GM21381 (cell line): ENCODE data around the gene CSNK2A3.
"Not testable (repeated sequence)": the region's sequence is repeated elsewhere in the genome, so short reads cannot be mapped to it uniquely, and the experiment has no call there.

Experiments used
- ATAC-seq: cut with Tn5 transposase; IDR thresholded peaks from one replicate; pipeline ENCODE4 v1.9.1; 2021; ENCODE audit warnings: mild to moderate bottlenecking, moderate library complexity; ENCODE audit not compliant: unreplicated experiment

Gene CSNK2A3

DNA sequence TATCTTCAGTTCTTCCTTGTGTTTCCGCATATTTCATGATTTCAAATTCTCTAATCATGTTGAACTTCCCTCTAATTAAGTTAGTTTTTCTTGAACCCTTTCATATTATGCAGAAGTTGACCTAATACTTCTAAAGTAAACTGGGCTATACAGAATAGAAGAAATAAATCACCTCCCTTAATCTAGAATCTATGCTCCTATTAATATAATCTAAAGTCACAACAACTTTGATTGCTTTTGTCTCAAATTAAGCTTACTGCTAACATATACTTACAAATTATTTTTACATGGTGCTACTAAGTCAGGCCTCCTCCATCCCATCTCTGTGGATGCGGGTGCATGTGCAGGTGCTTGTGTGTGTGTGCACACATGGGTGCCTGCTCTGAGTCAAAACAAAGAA lies 27.3 kb upstream of the CSNK2A3 start:
- no peak for ATAC-seq

DNA sequence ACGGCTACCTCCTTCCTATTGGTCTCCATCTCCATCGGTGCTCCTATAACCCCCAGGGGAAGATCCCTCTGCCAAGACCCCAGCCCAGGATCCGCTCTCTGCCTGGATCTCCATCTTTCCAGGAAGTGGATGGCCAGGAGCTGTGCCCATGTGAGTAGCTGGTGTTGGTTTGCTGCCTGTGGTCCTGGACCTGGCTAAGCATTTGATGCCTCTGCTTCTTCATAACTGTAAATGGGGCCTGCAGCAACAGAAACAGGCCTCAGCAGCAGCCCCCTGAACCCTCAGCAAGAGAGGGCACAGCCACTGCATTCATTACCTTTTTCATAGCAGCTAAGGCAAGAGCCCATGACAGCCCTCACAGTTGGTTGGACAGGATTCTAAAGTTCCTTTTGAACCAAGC lies 26.6 kb upstream of the CSNK2A3 start:
- ATAC-seq, result no peak

DNA sequence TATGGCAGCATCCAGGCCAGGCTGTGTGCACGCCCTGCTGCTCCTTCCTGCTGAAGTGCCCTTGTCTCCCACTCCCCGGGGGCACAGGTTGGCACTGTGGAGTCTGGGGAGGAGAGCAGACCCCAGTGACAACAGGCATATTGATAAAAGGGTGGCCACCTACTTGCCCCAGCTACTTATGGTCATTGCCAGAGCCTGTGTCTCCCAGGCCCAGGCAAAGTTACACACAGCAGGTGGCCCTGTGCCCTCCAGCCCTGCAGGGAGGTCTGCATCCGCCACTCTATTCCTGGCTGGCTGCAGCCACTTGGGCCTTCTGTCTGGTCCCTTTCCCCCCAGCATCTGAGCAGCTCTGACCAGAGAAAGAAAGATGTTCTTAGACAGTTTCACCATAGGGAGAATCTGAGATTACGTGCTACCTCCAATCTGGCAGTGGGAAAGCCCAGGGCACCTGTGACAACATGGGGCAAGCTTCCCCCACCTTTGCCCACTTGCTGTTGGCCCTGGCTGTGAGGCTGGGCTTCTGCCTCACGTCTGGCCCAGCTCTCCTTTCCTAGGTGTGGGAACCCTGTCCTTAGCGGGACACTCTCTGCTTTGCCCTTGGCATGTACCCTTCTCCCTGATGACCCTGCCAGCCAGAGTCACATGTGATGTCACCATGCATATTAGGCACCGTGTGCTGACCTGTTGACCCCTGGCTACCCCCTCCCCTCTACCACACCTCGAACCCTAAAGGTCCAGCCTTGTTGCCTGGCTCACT lies 25.3 kb upstream of the CSNK2A3 start:
- no peak for ATAC-seq

DNA sequence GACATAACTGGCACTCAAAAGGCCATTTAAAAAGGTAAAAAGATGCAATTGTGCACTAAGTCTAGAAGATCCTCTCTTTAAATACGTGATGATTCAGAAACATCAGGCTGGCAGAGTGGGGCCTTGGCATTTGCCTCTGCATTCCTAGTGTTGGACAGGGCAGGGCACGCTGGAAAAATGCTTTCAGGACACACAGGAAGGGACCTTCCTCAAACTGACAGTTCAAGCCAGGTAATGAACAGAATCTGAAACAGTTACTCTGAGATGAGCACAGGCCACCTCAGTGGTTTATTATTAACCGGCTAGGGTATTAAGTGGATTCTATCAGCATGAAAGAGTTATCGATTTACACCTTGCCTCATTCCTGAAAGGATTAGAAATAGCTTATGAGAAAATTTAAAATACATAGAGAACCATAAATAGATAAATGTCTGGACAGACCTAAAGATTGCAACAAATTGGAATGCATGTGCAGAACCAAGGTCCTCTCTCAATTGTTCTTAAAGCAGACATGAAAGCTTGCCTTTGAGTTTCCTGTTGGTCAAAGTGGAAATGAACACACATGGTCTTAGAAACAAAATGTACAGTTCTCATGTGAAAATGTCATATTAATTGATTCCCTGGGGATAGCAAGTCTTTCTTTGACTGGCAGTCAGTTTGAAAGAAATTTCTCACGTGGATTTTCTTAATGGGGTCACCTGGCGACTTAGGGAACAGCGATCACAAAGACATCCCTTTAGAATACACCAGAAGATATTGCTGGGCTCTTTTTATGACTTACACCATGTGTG lies 21.5 kb upstream of the CSNK2A3 start:
- no peak for ATAC-seq

DNA sequence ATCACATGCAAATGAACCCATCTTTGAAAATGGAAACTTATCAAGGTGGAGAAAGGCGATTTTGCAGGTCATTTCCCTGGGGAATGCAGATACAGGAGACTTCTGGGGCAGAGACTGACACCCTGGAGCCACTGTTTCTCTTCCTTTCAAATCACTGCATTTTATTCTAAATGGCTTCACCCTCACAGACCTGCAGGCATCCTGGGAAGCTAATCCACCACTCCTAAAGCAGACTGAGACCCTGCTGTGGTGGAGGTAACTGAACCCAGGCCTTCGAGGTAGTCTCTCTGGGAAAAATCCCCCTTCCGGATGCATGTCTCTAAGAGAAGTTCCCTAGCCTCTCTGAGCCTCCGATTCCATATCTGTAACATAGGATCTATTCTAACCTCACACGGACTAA lies 20.9 kb upstream of the CSNK2A3 start:
- ATAC-seq, result no peak

DNA sequence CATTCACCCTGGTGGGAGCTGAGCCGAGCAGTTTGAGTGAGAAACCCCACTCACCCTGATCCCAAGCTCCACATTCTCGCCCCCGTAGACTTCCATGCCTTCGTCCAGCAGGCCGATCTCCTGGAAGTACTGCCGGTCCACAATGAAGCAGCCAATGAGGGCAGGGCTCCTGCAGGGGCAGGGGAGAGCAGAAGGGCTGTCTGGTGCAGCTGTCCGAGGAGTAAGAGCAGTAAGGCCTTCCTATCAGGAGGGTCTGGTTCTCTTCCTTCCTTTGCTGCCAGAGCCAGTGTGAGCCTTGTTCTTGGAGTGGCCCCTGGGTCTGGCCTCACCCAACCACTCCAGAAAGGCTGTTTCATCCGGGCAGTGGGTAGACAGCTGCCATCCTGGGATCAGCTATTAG lies 19.4 kb upstream of the CSNK2A3 start:
- ATAC-seq, result no peak

DNA sequence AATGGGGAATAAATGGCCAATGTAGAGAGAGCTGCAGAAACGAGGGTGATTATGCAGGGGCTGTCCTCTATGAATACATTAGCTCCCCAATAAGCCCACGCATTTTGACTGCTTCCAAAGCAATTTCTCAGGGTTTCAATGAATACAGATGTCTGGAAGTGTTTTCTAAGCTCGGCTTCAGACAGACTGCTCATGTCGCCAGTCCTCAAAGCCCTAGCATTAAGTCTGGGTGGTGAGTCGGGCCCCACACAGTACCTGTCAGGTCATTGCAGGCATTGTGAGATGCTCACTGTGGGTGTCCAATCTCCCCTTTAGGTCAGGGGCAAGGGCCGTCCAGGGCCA lies 17.9 kb upstream of the CSNK2A3 start:
- ATAC-seq, result no peak

DNA sequence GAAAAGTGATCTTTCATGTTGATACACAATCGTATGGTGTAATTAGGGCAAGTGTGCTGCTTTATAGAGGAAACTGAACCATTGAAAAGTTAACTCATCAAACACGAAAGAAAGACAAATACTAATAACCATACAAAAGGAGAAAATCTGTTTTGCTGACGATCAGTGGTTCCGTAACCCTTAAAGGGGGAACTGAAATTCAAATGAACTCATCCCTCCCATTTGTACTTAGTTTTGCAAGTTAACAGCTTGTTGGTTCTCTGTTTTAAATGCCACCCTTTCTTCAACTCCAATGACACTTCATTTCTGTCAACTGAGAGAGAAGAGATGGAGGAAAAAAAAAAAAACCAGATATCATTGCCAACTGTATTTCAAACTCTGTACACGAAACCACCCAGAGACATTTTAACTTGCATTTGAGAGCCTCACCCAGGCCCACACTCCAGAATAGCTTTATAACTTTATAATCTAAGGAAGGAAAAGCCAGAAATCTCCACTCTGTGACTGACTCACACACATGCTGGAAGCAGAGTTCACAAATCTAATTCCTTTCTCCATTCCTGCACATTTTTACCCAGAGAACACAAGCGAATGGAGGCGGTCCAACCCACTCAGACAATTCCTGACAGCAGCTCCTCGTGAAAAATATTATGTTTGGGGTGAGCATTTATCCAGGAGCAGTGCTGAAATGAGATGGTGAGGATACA lies 17.4 kb upstream of the CSNK2A3 start:
- ATAC-seq, result no peak

DNA sequence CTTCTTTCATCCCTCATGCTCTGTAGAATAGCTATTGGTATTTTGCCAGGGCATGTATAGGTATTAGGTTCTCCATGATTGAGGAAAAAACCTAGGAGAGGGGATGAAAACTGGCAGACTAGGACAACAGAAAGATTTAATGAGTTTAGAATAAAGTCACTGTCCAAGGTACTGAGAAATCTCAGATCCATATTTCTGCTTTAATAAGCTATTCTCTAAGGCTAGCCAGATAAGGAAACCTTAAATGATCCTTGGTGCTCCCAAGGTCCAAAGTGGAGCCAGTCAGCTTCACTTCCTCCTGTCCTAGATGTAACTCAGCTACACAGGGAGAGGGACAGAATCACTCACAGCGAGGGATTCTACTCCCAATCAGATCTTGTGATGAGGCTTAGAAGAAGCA lies 13.7 kb upstream of the CSNK2A3 start:
- ATAC-seq, result no peak

DNA sequence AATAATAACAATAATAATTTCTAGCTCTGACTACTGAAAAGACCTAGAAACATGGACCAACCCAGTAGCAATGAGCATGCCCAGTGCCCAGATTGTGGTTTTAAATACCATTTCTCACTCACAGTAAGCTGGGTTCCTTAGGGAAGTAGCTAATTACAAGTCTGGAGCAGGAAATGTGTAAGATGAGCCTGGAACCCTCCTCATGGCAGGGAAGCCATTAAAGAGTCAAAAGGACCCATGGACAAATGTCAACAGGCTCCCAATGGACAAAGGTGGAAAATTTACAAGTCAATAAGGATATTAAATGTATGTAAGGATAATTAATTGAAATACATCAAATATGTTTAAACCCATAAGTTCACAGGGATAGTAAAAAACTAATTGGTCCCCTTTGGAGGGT lies 10.6 kb upstream of the CSNK2A3 start:
- no peak for ATAC-seq

DNA sequence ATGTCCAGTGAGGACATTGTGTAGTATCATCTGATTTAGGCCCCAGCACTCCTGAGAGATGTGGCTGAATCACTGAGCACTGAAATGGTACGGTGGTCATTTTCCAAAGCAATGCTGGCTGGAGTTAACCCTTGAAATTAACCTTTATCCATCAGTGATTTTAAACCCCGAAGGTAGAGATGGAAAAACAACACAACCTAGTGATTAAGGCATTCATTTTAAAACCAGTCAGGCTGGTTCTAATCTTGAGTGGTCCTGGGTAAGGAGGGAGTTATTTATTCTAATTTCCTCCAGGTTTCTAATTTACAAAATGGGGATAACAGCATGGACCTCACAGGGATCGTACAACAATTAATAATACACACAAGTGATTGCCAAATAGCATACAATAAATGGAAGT lies 6.6 kb upstream of the CSNK2A3 start:
- ATAC-seq, result no peak

DNA sequence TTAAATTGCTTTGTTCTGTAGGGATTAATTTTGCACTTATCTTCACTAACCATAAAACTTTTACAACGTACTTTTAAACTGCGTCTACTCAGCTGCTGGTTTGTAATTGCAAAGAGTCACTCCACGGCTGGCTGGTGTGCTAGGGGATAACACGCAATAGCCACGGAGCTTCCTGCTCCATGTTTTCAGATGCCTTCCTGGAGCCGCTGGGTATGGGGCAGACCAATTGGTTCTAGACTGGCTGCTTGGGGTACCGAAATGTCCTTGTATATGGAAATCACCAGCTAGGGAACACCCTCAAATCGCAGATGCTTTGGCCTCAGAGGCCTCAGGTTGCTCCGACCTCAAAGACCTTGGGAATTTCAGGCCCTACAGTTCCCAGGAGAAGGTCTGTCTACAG lies 3.8 kb upstream of the CSNK2A3 start:
- no peak for ATAC-seq

DNA sequence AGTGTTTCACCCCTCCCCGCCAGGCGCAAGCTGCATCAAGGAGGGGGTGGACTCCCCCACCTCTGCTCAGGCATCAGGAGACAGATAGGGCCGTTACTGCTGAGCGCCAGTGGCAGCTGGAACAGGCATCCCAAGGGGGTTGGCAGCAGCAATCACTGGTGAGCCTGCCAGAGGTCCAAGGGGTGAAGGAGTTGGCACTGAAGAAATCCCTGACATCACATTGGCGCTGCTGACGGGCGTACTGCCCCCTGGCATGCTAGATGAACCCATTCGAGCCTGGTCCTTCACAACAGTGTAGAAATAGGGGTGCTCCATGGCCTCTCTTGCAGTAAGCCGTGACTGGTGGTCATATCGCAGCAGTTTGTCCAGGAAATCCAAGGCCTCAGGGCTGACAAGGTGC lies 1.2 kb downstream of the CSNK2A3 start:
- ATAC-seq, result not testable (repeated sequence)

DNA sequence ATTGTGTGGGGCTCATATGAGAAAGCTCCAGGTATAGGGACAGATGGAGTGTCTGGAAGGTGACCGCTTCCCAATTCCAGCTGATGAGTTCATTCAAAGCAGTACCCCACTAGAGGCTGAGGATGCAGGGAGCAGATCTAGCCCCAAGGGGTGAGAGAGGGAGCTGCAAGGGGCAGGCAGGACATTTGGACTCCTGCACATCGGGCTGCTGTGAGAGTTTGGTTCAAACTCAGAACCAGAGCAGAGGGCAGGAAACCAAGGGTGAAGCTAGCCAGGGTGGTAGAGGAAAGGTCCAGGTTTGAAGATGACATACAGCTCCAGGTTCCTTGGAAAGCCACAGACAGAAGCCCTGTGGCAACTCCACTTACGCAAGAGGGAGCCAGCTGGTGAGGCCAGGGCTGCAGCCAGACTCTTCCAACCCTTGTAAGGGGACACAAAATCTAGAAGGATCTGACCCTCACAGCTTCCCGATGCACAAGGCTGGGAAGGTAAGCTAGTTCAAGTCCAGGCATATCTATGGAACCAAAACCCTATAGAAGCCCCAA lies 1.9 kb downstream of the CSNK2A3 start:
- no peak for ATAC-seq

DNA sequence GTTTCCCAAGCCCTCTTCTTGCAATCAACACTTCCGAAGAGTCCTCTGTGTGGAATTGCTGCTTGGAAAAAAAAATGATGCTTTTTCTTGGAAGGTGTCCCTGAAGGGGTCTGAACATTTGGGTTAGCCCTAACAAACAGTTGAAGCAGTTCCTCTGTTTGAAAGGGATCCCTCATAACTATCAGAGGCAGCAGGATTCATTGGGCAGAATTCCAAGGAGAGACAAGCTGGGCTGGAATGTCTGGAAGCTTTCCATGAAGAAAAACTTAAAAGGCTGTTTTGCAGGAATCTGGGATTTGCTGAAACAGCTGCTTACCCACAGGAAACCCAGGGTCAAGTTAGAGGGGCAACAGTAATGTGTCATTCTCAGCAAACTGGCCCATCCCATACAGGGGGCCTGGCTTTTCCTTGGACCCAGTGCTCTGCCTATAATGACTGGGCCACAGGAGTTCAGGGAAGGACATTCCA lies 3.1 kb downstream of the CSNK2A3 start:
- ATAC-seq, result no peak

DNA sequence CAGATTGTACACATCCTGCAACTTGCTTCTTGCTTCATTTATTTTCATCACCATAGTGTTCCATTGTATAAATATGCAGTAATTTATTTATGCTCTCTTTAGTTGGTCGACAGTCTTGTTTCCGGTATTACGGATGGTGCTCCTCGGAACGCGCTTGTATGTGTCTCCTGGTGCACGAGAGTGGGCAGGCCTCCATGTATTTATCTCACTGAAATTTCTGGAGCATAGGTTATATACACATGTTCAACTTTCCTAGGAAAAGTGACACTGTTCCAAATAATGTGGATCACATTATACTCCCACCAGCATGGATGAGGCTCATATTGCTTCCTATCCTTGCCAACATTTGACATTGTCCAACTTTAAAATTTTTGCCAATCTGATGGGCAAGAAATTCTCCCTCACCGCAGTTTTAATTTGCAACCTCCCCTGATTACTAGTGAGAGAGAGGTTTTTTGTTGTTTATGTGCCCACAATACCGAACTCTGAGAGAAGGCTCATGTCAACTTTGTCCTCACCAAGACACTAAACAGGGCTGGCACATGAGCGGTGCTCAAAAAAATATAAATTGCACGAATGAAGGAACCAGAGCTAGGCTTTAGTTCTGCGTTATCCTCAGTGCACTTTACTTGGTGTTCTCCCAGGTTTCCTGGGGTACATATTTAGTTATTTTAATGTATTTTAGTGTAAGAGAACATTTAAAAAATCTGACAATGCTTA lies 3.8 kb downstream of the CSNK2A3 start:
- no peak for ATAC-seq

DNA sequence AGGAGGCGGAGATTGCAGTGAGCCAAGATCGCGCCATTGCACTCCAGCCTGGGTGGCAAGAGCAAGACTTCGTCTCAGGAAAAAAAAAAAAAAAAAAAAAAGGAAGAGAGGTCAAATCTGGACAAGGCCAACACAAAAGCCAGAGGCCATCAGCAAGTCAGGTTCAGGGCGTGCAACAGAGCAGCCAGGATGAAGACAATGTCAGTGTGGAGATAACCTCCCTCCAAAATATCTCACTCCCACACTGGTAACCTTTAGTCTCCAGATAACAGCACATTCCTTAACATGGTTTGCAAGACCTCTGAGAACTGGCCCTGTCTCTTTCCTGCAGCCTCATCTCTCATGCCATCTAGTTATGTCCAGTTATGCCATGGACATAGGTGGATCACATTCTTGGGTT lies 4.7 kb downstream of the CSNK2A3 start:
- ATAC-seq, result no peak

DNA sequence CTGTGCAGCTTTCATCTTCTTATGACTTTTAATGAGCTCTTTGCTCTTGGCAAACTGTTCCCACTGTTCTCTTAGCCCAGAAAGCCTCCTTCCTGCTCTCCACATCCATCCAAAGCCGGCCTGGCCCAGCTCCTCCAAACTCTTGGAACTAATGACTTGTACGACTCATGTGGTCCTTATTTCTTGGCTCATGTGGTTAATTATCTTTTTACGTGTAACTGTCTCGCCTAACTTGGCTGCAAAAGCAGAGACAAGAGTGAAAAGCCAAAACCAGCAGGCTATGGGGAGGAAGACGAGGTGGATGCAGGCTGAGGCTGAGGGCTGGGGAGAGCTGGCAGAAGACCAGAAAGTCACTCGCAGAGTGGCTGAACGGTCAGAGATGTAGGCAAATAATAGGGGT lies 5.5 kb downstream of the CSNK2A3 start:
- ATAC-seq, result no peak

DNA sequence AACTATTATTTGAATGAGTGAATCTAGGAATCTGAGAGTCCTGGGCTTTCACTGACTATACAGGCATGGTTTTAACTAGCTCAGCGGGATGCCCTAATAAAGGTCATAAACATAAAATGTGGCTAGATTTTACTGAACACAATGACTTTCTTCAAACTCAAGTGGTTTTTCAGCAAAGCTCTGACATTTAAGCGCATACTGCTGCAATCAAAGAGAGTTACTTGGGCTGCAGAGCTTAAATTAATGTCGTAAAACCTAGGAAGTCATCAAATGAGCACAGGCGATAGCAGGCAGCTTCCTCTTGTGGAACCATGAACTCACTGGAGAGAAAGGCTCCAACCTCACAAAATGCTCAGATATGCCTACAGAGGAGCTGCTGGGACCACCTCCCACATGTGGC lies 6.7 kb downstream of the CSNK2A3 start:
- ATAC-seq, result no peak

DNA sequence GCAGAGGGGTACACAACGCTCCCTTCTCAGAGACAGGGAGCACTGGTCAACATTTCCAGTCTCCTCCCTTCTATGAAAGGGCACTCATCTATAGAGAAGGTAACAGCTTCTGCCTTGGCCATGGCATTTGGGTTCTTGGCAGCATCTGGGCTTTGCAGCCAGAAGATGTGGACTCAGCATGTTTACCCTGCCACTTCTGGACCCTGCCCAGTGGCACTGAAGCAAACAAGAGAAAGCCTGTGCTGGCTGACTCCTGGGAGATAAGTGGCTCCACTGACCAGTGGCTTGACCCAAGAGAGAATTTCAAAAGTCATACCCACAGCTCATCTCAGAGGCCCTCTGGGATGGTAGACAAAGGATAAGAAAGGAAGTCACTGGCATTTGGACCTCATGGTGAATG lies 8.0 kb downstream of the CSNK2A3 start:
- no peak for ATAC-seq

DNA sequence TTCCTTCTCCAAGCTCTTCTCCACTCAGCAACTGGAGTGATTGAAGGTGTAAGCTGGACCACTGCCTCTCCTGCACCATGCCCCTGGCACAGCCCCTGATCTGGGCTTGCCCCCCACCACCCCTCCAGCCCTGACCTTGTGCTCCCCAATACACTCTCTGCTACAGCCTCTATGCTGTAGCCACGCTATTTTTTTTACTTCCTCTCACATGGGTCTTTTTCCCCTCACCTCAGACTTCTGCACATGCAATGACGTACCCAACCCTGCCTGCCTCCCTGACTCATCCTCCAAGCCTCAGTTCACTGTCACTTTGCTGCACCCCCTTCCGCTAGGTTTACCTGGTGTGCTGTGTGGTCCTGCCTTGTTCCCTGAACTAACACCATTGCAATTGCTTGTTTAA lies 9.0 kb downstream of the CSNK2A3 start:
- no peak for ATAC-seq
